ENCODE measurements around the gene NCAPG.

The NCAPG gene, protein sequence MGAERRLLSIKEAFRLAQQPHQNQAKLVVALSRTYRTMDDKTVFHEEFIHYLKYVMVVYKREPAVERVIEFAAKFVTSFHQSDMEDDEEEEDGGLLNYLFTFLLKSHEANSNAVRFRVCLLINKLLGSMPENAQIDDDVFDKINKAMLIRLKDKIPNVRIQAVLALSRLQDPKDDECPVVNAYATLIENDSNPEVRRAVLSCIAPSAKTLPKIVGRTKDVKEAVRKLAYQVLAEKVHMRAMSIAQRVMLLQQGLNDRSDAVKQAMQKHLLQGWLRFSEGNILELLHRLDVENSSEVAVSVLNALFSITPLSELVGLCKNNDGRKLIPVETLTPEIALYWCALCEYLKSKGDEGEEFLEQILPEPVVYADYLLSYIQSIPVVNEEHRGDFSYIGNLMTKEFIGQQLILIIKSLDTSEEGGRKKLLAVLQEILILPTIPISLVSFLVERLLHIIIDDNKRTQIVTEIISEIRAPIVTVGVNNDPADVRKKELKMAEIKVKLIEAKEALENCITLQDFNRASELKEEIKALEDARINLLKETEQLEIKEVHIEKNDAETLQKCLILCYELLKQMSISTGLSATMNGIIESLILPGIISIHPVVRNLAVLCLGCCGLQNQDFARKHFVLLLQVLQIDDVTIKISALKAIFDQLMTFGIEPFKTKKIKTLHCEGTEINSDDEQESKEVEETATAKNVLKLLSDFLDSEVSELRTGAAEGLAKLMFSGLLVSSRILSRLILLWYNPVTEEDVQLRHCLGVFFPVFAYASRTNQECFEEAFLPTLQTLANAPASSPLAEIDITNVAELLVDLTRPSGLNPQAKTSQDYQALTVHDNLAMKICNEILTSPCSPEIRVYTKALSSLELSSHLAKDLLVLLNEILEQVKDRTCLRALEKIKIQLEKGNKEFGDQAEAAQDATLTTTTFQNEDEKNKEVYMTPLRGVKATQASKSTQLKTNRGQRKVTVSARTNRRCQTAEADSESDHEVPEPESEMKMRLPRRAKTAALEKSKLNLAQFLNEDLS

DNA sequence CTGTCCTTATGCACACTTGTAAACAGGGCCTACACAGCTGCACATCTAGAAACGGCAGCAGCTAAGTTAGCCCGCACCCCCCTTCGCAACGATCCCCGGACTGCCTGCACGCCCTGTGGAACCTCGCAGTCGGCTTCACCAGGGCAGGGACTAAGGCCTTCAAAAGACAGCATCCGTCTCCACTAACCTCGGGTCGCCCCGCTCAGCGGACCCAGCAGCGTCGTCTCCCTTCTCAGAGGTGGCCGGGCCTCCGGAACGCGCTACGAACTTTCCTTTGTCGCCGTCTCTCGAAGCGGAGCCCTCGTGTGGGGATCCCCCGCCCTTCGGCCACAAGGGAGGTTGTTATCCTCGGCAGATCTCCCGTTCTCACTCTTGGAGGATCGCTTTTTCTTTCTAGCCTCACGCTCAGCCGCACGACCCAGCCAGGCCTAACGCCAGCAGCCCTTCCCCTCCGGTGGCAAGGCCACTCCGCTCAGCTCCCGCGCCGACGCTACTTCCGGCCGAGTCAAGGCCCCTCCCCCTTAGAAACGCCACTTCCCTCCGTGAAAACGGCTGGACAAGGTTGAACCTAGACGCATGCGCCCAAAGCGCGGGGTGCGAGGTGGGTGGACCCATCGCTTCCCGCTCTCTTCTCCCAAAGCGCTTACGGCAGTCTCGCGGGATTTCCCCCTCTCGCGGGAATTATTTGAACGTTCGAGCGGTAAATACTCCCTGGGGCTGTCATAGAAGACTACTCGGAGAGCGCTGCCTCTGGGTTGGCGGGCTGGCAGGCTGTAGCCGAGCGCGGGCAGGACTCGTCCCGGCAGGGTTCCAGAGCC is at the start of gene NCAPG, which contains the start of gene DCAF16:
Gene NCAPG, plus strand, starts transcription at position 720 of the 818 bp plus-strand sequence. CDS start 99 bp downstream, outside the sequence.
Gene DCAF16, minus strand, starts transcription at position 498 of the 818 bp plus-strand sequence. CDS start 6,616 bp downstream, outside the sequence.
- TF ChIP-seq CTCF (IDR thresholded peaks at IDR 0.05) (no peak), ZFX (IDR thresholded peaks at IDR 0.05; ENCODE audit: borderline replicate concordance) (no peak)

DNA sequence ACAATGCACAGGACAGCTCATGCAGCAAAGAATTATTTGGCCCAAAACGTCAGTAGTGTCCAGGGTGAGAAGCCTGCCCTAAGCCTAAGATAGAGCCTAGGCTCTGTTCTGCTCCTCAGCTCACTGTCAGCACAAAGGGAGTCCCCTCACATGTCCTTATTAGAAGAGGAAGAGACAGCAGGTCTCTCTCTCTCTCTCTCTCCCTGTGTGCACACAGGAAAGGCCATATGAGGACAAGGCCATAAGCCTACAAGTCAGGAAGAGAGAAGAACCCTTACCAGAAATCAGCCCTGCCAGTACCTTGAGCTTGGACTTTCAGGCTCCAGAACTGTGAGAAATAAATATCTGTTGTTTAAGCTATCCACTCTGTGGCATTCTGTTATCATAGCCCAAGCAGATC is 49.7 kb upstream of the NCAPG start:
- no peak overlapping the region for H3K27ac ChIP-seq
- TF ChIP-seq ZFX (IDR thresholded peaks at IDR 0.05; ENCODE audit: borderline replicate concordance): no peak
- no peak for TF ChIP-seq CTCF (IDR thresholded peaks at IDR 0.05)

More for the DNA sequence above, at the start of gene NCAPG, which contains the start of gene DCAF16:
- peak within 1 kb of the TSS; percentile 85 for H3K27ac ChIP-seq

GRCh38 chr4:17762726-17763125 is 48.1 kb upstream of the NCAPG start:
- no peak overlapping the region for H3K27ac ChIP-seq
- peak; percentile 12; the same call in 1 of the 2 replicates for TF ChIP-seq CTCF (IDR thresholded peaks at IDR 0.05)
- TF ChIP-seq ZFX (IDR thresholded peaks at IDR 0.05; ENCODE audit: borderline replicate concordance): no peak

DNA sequence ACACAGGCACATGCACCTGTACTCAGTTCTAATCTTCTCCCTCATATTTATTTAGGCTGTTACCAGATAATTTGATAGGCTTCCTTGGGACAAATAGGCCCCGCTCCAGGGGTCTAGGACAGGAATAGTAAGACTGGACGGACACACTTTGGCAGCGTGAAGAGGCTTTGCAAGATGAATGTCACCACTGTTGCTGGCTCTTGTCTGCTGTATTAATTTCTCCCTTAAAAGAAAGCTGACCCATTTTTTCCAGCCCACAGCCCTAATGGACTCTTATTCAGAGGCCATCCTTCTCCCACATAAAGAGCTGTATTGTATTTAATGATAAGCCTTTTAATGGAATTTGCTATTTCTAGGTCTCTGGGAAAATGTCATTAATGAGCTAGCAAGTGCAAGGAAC is 47.4 kb upstream of the NCAPG start:
- no peak overlapping the region for H3K27ac ChIP-seq
- TF ChIP-seq ZFX (IDR thresholded peaks at IDR 0.05; ENCODE audit: borderline replicate concordance): no peak
- TF ChIP-seq CTCF (IDR thresholded peaks at IDR 0.05): no peak

- H3K27ac ChIP-seq: no peak overlapping the region
- no peak for TF ChIP-seq ZFX (IDR thresholded peaks at IDR 0.05; ENCODE audit: borderline replicate concordance)
- TF ChIP-seq CTCF (IDR thresholded peaks at IDR 0.05): no peak
Measured at GRCh38 chr4:17763931-17764330, 46.8 kb upstream of the NCAPG start.

GRCh38 chr4:17765514-17766286 is 45.1 kb upstream of the NCAPG start:
- no peak overlapping the region for H3K27ac ChIP-seq
- TF ChIP-seq CTCF (IDR thresholded peaks at IDR 0.05): no peak
- no peak for TF ChIP-seq ZFX (IDR thresholded peaks at IDR 0.05; ENCODE audit: borderline replicate concordance)
